ENCODE results near the gene CCDC91. TPM values are rescaled to one million over a fixed set of nuclear protein-coding genes. Genes with fewer than 3 reads are reported as not detected.

Gene CCDC91
- polyA plus RNA-seq, 3 donors = 6.3 to 18.1 (median 15.6) TPM

DNA sequence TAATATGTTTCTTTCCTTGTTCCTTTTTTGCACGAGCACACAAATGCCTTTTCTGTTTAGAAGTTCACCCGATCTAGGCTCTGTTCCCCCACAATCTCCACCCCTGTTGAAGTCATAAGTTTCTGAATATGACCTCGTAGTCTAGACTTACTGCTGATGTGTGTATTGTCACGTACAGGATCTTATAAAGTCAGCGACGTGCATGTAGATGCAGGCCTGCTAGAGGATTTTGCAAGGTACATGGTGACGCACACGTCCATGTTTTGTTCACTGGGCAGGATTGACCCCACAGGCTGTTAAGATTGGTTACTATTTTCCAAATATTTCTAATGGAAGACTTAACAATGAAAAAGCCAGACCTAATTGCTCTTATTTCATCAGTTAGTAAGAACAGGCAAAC is 46.2 kb upstream of the CCDC91 start:
- TF ChIP-seq, protein P1, sequence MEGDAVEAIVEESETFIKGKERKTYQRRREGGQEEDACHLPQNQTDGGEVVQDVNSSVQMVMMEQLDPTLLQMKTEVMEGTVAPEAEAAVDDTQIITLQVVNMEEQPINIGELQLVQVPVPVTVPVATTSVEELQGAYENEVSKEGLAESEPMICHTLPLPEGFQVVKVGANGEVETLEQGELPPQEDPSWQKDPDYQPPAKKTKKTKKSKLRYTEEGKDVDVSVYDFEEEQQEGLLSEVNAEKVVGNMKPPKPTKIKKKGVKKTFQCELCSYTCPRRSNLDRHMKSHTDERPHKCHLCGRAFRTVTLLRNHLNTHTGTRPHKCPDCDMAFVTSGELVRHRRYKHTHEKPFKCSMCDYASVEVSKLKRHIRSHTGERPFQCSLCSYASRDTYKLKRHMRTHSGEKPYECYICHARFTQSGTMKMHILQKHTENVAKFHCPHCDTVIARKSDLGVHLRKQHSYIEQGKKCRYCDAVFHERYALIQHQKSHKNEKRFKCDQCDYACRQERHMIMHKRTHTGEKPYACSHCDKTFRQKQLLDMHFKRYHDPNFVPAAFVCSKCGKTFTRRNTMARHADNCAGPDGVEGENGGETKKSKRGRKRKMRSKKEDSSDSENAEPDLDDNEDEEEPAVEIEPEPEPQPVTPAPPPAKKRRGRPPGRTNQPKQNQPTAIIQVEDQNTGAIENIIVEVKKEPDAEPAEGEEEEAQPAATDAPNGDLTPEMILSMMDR (IDR thresholded peaks at IDR 0.05) = no peak
- no peaks in the 10 kb centered on the region for H3K4me1 Mint-ChIP-seq
- Histone ChIP-seq H3K27me3 (ENCODE audit: control insufficient read depth in 2 of 2, insufficient read depth in 2 of 2, low read length in 2 of 2) (no peaks in the 10 kb centered on the region), H3K4me1 (ENCODE audit: control insufficient read depth in 1 of 2, insufficient read depth in 2 of 2, low read length in 2 of 2) (no peaks in the 10 kb centered on the region), H3K4me3 (replicated peaks in 1 of 3; ENCODE audit: low read depth in 2 of 3, low read length in 3 of 3) (no peak overlapping the region), H3K79me2 (ENCODE audit: insufficient read depth, low read length) (no peaks in the 10 kb centered on the region), H4K20me1 (ENCODE audit: insufficient read depth, low read length) (no peaks in the 10 kb centered on the region), H3K4me2 (replicated peaks; ENCODE audit: extremely low read depth, low read length, poor library complexity, severe bottlenecking) (no peak overlapping the region), H2AFZ (ENCODE audit: insufficient read depth, low read depth, low read length, poor library complexity, severe bottlenecking) (no peak overlapping the region), H3K9ac (ENCODE audit: insufficient read depth, low read length, poor library complexity, severe bottlenecking) (no peak overlapping the region), H3K9me3 (replicated peaks in 1 of 2; ENCODE audit: control insufficient read depth in 1 of 2, insufficient read depth in 1 of 2, low read length in 2 of 2) (no peaks in the 10 kb centered on the region), H3K27ac (ENCODE audit: low read depth in 1 of 2, low read length in 2 of 2) (no peak overlapping the region), H3K36me3 (replicated peaks in 1 of 2; ENCODE audit: control insufficient read depth in 1 of 2, insufficient read depth in 2 of 2, low read length in 2 of 2) (no peaks in the 10 kb centered on the region)
- no peaks in the 10 kb centered on the region for H3K36me3 Mint-ChIP-seq
- intact Hi-C loops (cut with micrococcal nuclease) = no loop called here
- H3K27ac Mint-ChIP-seq = no peak overlapping the region
- DNase-seq = no peak
- H3K9me3 Mint-ChIP-seq = peaks cover 0 to 2% (median 0%) of the 10 kb centered on the region in 7 donors
- 95% methylated on average over 6 of the region's 8 CpGs for WGBS (ENCODE audit: insufficient coverage)
- H3K4me3 Mint-ChIP-seq = no peak overlapping the region
- H3K27me3 Mint-ChIP-seq (ENCODE audit: low read depth in 3 of 3) = peaks cover 0 to 3% (median 0%) of the 10 kb centered on the region in 3 donors

DNA sequence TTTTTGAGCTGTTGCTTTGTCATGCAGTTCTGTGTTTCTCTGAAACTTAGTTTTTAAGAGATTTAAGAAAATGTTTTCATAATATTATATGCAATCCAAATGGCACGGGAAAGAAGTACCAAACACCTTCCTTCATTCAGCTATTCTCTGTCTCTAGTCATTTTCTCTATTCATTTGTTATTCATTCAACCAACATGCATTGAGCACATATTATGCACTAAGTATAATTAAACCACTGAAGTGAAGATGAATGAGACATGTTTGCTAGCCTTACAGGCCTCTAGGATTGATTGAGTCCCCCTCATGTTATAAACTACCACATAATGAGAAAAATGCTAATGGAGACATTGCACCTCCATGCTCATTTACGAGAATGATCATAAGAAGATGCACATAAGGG is 45.7 kb upstream of the CCDC91 start:
- H3K9me3 Mint-ChIP-seq = peaks cover 0 to 2% (median 0%) of the 10 kb centered on the region in 7 donors
- WGBS (ENCODE audit: insufficient coverage) = 100% methylated on average over 1 of the region's 2 CpGs
- H3K27me3 ChIP-seq (ENCODE audit: control insufficient read depth in 2 of 2, insufficient read depth in 2 of 2, low read length in 2 of 2) = no peaks in the 10 kb centered on the region
- H3K4me2 ChIP-seq (replicated peaks; ENCODE audit: extremely low read depth, low read length, poor library complexity, severe bottlenecking) = no peak overlapping the region
- H4K20me1 ChIP-seq (ENCODE audit: insufficient read depth, low read length) = no peaks in the 10 kb centered on the region
- intact Hi-C loops (cut with micrococcal nuclease) = no loop called here
- no peaks in the 10 kb centered on the region for H3K9me3 ChIP-seq (replicated peaks in 1 of 2; ENCODE audit: control insufficient read depth in 1 of 2, insufficient read depth in 1 of 2, low read length in 2 of 2)
- no peak overlapping the region for H3K27ac ChIP-seq (ENCODE audit: low read depth in 1 of 2, low read length in 2 of 2)
- no peaks in the 10 kb centered on the region for H3K4me1 Mint-ChIP-seq
- no peak overlapping the region for H3K9ac ChIP-seq (ENCODE audit: insufficient read depth, low read length, poor library complexity, severe bottlenecking)
- TF ChIP-seq, protein P1 (IDR thresholded peaks at IDR 0.05) = no peak
- H3K27ac Mint-ChIP-seq = no peak overlapping the region
- peaks cover 0 to 4% (median 0%) of the 10 kb centered on the region in 3 donors for H3K27me3 Mint-ChIP-seq (ENCODE audit: low read depth in 3 of 3)
- no peaks in the 10 kb centered on the region for H3K4me1 ChIP-seq (ENCODE audit: control insufficient read depth in 1 of 2, insufficient read depth in 2 of 2, low read length in 2 of 2)
- no peaks in the 10 kb centered on the region for H3K79me2 ChIP-seq (ENCODE audit: insufficient read depth, low read length)
- no peak for DNase-seq
- H3K4me3 ChIP-seq (replicated peaks in 1 of 3; ENCODE audit: low read depth in 2 of 3, low read length in 3 of 3) = no peak overlapping the region
- H2AFZ ChIP-seq (ENCODE audit: insufficient read depth, low read depth, low read length, poor library complexity, severe bottlenecking) = no peak overlapping the region
- no peaks in the 10 kb centered on the region for H3K36me3 ChIP-seq (replicated peaks in 1 of 2; ENCODE audit: control insufficient read depth in 1 of 2, insufficient read depth in 2 of 2, low read length in 2 of 2)
- H3K36me3 Mint-ChIP-seq = no peaks in the 10 kb centered on the region
- no peak overlapping the region for H3K4me3 Mint-ChIP-seq

Measured in CD14-positive monocyte (primary cell).